HepG2 (cell line): Measurements from ENCODE around the gene CACNA1C. TPM values are rescaled to one million over a fixed set of nuclear protein-coding genes. Genes with fewer than 3 reads are reported as not detected.

Source experiments
- ATAC-seq: fragments of 200-7000 bp; cut with Tn5 transposase; 3 replicates; pipeline ENCODE4 v1.9.1; 2020; ENCODE audit warnings: mild to moderate bottlenecking, moderate library complexity
- BruUV-seq: library from RNA; stranded (reverse); fragments of 400-500 nt; replicated peaks from 2 replicates; lab custom pipeline; 2021; lab: Mats Ljungman, UMichigan
- CTCF ChIA-PET: fragments of 300-600 bp; formaldehyde crosslinking; extraction: SDS; loops from one replicate; lab custom pipeline; 2021; ENCODE audit warnings: low total read pairs, inconsistent platforms, low intra/inter-chr PET ratio; lab: Yijun Ruan, JAX
- POLR2A ChIA-PET: fragments of 350-600 bp; sonication (Branson Sonifier 250); formaldehyde crosslinking; loops from one replicate; lab custom pipeline; 2020; ENCODE audit warnings: antibody characterized with exemption, inconsistent platforms; lab: Yijun Ruan, JAX
- DNase-seq: peaks from one replicate; pipeline ENCODE4 v3.0.0-alpha.2; 2015; ENCODE audit warnings: low spot score
- FAIRE-seq: peaks from 3 replicates; lab custom pipeline; 2011; peaks lifted over from hg19 to GRCh38; lab: Jason Lieb, UNC
- H2AFZ ChIP-seq: one replicate; pipeline ENCODE4 v1.6.1; 2011; ENCODE audit warnings: low read length, inconsistent platforms
- H3K27ac ChIP-seq: fragments of 300-600 bp; 3 replicates; pipeline ENCODE4 v1.8.0; 2011; ENCODE audit warnings: mixed run types, mild to moderate bottlenecking, mixed read lengths, low read length, inconsistent platforms; ENCODE audit not compliant: insufficient read depth; ENCODE audit errors: extremely low read length
- H3K27me3 ChIP-seq, 2 experiments: fragments of 200-600 bp in 1 of 2; 2 replicates in 1 of 2; 3 replicates in 1 of 2; pipeline versions ENCODE4 v1.6.0 to v1.8.0; 2011; ENCODE audit warnings: low read length in 2 of 2, mild to moderate bottlenecking in 2 of 2, moderate library complexity in 2 of 2, inconsistent platforms in 1 of 2; ENCODE audit not compliant: insufficient read depth in 2 of 2, control insufficient read depth in 1 of 2
- H3K36me3 ChIP-seq, 2 experiments: fragments of 200-600 bp in 1 of 2; replicated peaks in 1 of 2; 2 replicates in 1 of 2; 3 replicates in 1 of 2; pipeline versions ENCODE4 v1.5.1 to v1.8.0; 2011; ENCODE audit warnings: low read length in 2 of 2, inconsistent platforms in 1 of 2; ENCODE audit not compliant: insufficient read depth in 2 of 2, control insufficient read depth in 1 of 2
- H3K4me1 ChIP-seq: 2 replicates; pipeline ENCODE4 v1.5.1; 2012; ENCODE audit warnings: low read length, inconsistent platforms; ENCODE audit not compliant: insufficient read depth
- H3K4me2 ChIP-seq: 2 replicates; pipeline ENCODE4 v1.6.0; 2011; ENCODE audit warnings: low read depth, low read length, inconsistent platforms
- H3K4me3 ChIP-seq, 3 experiments: fragments of 200-600 bp in 1 of 3; sonication (generic), shearing (Covaris generic) in 1 of 3; replicated peaks in 1 of 3; 2 replicates each; pipeline ENCODE4 v1.5.1; 2011 to 2016; ENCODE audit warnings: low read length in 3 of 3, inconsistent platforms in 2 of 3, low read depth in 2 of 3, mild to moderate bottlenecking in 2 of 3, control low read depth in 1 of 3, mixed read lengths in 1 of 3; ENCODE audit not compliant: insufficient read depth in 1 of 3
- H3K79me2 ChIP-seq: one replicate; pipeline ENCODE4 v1.6.1; 2011; ENCODE audit warnings: low read length, inconsistent platforms; ENCODE audit not compliant: insufficient read depth
- H3K9ac ChIP-seq: 2 replicates; pipeline ENCODE4 v1.6.0; 2011; ENCODE audit warnings: mild to moderate bottlenecking, low read depth, low read length, inconsistent platforms; ENCODE audit not compliant: insufficient read depth
- H3K9me3 ChIP-seq: 2 replicates; pipeline ENCODE4 v1.5.1; 2012; ENCODE audit warnings: mild to moderate bottlenecking, low read length
- H4K20me1 ChIP-seq: 2 replicates; pipeline ENCODE4 v1.6.0; 2011; ENCODE audit warnings: inconsistent platforms, mild to moderate bottlenecking, low read length, moderate library complexity; ENCODE audit not compliant: insufficient read depth
- CEBPG ChIP-seq: IDR thresholded peaks from 2 replicates; pipeline ENCODE4 v1.6.1; 2016
- HINFP ChIP-seq: sonication (generic); formaldehyde crosslinking; IDR thresholded peaks from 2 replicates; pipeline ENCODE4 v1.4.0; 2020; ENCODE audit warnings: low read depth, mild to moderate bottlenecking, missing genetic modification reagents
- MAFG ChIP-seq: sonication (generic); formaldehyde crosslinking; IDR thresholded peaks from 2 replicates; pipeline ENCODE4 v1.5.1; 2020; ENCODE audit warnings: mild to moderate bottlenecking, missing genetic modification reagents
- NCOA1 ChIP-seq: sonication (generic); formaldehyde crosslinking; IDR thresholded peaks from 2 replicates; pipeline ENCODE4 v1.9.0; 2021; ENCODE audit warnings: missing genetic modification reagents
- NCOA2 ChIP-seq: sonication (generic); formaldehyde crosslinking; IDR thresholded peaks from 2 replicates; pipeline ENCODE4 v1.8.0; 2022; ENCODE audit warnings: inconsistent platforms
- ZBTB38 ChIP-seq: sonication (generic); formaldehyde crosslinking; IDR thresholded peaks from 2 replicates; pipeline ENCODE4 v1.5.1; 2020; ENCODE audit warnings: mild to moderate bottlenecking, missing genetic modification reagents
- ZBTB8A ChIP-seq: sonication (generic); formaldehyde crosslinking; IDR thresholded peaks from 2 replicates; pipeline ENCODE4 v1.4.0; 2020; ENCODE audit warnings: mild to moderate bottlenecking, low read depth, missing genetic modification reagents, borderline replicate concordance
- ZFP36L2 ChIP-seq: sonication (generic); formaldehyde crosslinking; IDR thresholded peaks from 2 replicates; pipeline ENCODE4 v1.4.0; 2020; ENCODE audit warnings: missing genetic modification reagents
- ZNF605 ChIP-seq: sonication (generic); formaldehyde crosslinking; IDR thresholded peaks from 2 replicates; pipeline ENCODE4 v1.8.0; 2022; ENCODE audit warnings: mild to moderate bottlenecking, missing genetic modification reagents
- ZZZ3 ChIP-seq: sonication (generic); formaldehyde crosslinking; IDR thresholded peaks from 2 replicates; pipeline ENCODE4 v1.4.0; 2020; ENCODE audit warnings: missing genetic modification reagents, mild to moderate bottlenecking, borderline replicate concordance
- WGBS: methylation state at CpG from one replicate; pipeline ENCODE4 v1.1.6; 2017; ENCODE audit warnings: low lambda C conversion rate; 5-methylcytosine and 5-hydroxymethylcytosine counted together
- in situ Hi-C: cut with HindIII; loops from 2 replicates; pipeline ENCODE4 v1.10.0; 2017; ENCODE audit warnings: low pct_unique_long_range_greater_than_20kb; ENCODE audit not compliant: extremely low pct_ligation_motif_present
- intact Hi-C: fragments of 100-400 bp; cut with micrococcal nuclease; formaldehyde crosslinking; loops from one replicate; pipeline ENCODE4 v1.10.0; 2022; ENCODE audit not compliant: unreplicated experiment
- polyA plus RNA-seq, 8 experiments: library from polyadenylated mRNA; depleted of rRNA in 3 of 8; stranded (reverse) in 7 of 8; unstranded in 1 of 8; fragments of >200 nt; fragmentation: Illumina TruSeq in 4 of 8; extraction: Trizol in 4 of 8; gene quantifications; 2 replicates each; pipeline versions ENCODE4 v1.2.1 to v1.2.3, GENCODE V29; 2011 to 2016; ENCODE audit warnings: low read depth in 4 of 8, missing spikeins in 1 of 8, mixed read lengths in 1 of 8; ENCODE audit not compliant: insufficient read depth in 1 of 8
- total RNA-seq, 5 experiments: library from RNA; depleted of rRNA; stranded (reverse); fragments of >200 nt; fragmentation: Illumina TruSeq; extraction: Trizol; gene quantifications; 2 replicates each; pipeline ENCODE4 v1.2.3, GENCODE V29; 2016; ENCODE audit warnings: low read depth in 1 of 5
- TF ChIP-seq, protein P1 (sequence below): sonication (generic); formaldehyde crosslinking; IDR thresholded peaks from 2 replicates; pipeline ENCODE4 v1.8.0; 2022; ENCODE audit warnings: missing genetic modification reagents, low read depth, mild to moderate bottlenecking, borderline replicate concordance
- TF ChIP-seq, protein P2 (sequence below): sonication (generic); formaldehyde crosslinking; IDR thresholded peaks from 2 replicates; pipeline ENCODE4 v1.5.1; 2020; ENCODE audit warnings: mild to moderate bottlenecking, missing genetic modification reagents, moderate library complexity
- TF ChIP-seq, protein P3 (sequence below): sonication (generic); formaldehyde crosslinking; IDR thresholded peaks from 2 replicates; pipeline ENCODE4 v1.5.1; 2020; ENCODE audit warnings: missing genetic modification reagents, mild to moderate bottlenecking, borderline replicate concordance
- TF ChIP-seq, protein P4 (sequence below): sonication (generic); formaldehyde crosslinking; IDR thresholded peaks from 2 replicates; pipeline ENCODE4 v1.4.0; 2020; ENCODE audit warnings: missing genetic modification reagents

CACNA1C gene
- total and polyA plus RNA-seq, 2 of the 13 experiments (the other 11 are each of a cell fraction or from before 2014, with no cell fraction given) = not detected

DNA sequence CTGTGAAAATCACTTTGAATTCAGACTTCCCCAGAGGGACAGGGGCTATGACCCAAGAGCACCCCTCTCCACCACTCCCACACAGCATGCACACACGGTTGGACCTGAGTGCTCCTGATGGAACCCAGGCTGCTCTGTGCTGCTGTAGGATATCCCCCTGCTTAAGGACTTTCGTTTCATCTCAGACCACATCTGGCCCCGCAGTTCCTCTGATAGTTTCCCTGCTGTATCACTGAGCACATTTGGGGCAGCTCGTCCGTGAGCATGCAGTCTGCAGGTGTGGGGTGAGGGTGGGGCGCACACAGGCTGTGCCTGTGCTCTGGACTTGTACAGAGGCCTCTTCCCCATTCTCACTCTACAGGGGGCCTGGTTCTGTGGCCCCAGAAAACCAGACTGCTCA lies 396.8 kb downstream of the CACNA1C start (continued):
- TF ChIP-seq HINFP (CRISPR knock-in tag) (no peak), NCOA2 (CRISPR knock-in tag) (no peak), MAFG (CRISPR knock-in tag) (no peak)
- TF ChIP-seq, protein P1, sequence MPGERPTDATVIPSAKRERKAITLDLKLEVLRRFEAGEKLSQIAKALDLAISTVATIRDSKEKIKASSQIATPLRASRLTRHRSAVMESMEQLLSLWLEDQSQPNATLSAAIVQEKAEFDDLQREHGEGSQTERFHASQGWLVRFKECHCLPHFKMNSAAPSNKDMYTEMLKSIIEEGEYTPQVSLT (CRISPR knock-in tag) = no peak
- TF ChIP-seq, protein P2, sequence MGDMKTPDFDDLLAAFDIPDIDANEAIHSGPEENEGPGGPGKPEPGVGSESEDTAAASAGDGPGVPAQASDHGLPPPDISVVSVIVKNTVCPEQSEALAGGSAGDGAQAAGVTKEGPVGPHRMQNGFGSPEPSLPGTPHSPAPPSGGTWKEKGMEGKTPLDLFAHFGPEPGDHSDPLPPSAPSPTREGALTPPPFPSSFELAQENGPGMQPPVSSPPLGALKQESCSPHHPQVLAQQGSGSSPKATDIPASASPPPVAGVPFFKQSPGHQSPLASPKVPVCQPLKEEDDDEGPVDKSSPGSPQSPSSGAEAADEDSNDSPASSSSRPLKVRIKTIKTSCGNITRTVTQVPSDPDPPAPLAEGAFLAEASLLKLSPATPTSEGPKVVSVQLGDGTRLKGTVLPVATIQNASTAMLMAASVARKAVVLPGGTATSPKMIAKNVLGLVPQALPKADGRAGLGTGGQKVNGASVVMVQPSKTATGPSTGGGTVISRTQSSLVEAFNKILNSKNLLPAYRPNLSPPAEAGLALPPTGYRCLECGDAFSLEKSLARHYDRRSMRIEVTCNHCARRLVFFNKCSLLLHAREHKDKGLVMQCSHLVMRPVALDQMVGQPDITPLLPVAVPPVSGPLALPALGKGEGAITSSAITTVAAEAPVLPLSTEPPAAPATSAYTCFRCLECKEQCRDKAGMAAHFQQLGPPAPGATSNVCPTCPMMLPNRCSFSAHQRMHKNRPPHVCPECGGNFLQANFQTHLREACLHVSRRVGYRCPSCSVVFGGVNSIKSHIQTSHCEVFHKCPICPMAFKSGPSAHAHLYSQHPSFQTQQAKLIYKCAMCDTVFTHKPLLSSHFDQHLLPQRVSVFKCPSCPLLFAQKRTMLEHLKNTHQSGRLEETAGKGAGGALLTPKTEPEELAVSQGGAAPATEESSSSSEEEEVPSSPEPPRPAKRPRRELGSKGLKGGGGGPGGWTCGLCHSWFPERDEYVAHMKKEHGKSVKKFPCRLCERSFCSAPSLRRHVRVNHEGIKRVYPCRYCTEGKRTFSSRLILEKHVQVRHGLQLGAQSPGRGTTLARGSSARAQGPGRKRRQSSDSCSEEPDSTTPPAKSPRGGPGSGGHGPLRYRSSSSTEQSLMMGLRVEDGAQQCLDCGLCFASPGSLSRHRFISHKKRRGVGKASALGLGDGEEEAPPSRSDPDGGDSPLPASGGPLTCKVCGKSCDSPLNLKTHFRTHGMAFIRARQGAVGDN (CRISPR knock-in tag) = no peak
- TF ChIP-seq, all 625 proteins: peak for 0

DNA sequence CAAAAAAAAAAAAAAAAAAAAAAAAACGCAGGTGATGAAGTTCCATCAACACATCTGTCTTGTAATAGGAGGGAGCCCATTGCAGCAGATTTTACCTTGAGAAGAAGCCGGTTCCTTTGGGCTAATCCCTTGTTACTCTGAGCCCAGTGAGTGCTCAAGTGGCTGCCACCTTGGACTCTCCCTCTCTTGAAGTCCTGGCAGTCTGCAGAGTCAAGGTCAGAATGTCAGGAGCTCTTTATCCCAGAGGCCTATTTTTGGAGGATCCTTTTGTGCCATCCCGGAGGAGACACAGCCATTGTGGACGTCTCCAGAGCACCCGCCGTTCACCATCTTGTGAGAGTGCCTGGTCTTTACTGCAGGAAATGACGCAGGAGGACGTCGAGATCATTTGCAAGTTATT lies 397.8 kb downstream of the CACNA1C start:
- H3K4me3 ChIP-seq = no peak overlapping the region
- H3K36me3 ChIP-seq = no peaks in the 10 kb centered on the region
- DNase-seq (no peak), FAIRE-seq (no peak), ATAC-seq (no peak)
- H4K20me1 ChIP-seq = no peaks in the 10 kb centered on the region
- intact Hi-C loops = no loop called here
- no peak overlapping the region for H3K9ac ChIP-seq
- no peak overlapping the region for H3K4me2 ChIP-seq
- BruUV-seq = no TSS peak
- in situ Hi-C loops = no loop called here
- H3K27ac ChIP-seq = no peak overlapping the region
- H3K9me3 ChIP-seq = no peaks in the 10 kb centered on the region
- ChIA-PET CTCF (no interaction called here), POLR2A (no interaction called here)
- no peaks in the 10 kb centered on the region for H3K79me2 ChIP-seq
- H3K4me1 ChIP-seq = no peaks in the 10 kb centered on the region
- H3K27me3 ChIP-seq = peaks cover 8 to 41% of the 10 kb centered on the region in 2 experiments; a peak in 4 of 5 replicates
- no peak overlapping the region for H2AFZ ChIP-seq
- WGBS = 33% methylated on average over 9 of the region's 9 CpGs
- TF ChIP-seq NCOA1 (CRISPR knock-in tag) (no peak), ZZZ3 (CRISPR knock-in tag) (no peak), ZFP36L2 (CRISPR knock-in tag) (no peak), ZBTB38 (CRISPR knock-in tag) (no peak), ZNF605 (CRISPR knock-in tag) (no peak), CEBPG (CRISPR knock-in tag) (no peak), ZBTB8A (no peak)
- TF ChIP-seq, protein P3, sequence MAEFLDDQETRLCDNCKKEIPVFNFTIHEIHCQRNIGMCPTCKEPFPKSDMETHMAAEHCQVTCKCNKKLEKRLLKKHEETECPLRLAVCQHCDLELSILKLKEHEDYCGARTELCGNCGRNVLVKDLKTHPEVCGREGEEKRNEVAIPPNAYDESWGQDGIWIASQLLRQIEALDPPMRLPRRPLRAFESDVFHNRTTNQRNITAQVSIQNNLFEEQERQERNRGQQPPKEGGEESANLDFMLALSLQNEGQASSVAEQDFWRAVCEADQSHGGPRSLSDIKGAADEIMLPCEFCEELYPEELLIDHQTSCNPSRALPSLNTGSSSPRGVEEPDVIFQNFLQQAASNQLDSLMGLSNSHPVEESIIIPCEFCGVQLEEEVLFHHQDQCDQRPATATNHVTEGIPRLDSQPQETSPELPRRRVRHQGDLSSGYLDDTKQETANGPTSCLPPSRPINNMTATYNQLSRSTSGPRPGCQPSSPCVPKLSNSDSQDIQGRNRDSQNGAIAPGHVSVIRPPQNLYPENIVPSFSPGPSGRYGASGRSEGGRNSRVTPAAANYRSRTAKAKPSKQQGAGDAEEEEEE (CRISPR knock-in tag) = no peak
- TF ChIP-seq, protein P4, sequence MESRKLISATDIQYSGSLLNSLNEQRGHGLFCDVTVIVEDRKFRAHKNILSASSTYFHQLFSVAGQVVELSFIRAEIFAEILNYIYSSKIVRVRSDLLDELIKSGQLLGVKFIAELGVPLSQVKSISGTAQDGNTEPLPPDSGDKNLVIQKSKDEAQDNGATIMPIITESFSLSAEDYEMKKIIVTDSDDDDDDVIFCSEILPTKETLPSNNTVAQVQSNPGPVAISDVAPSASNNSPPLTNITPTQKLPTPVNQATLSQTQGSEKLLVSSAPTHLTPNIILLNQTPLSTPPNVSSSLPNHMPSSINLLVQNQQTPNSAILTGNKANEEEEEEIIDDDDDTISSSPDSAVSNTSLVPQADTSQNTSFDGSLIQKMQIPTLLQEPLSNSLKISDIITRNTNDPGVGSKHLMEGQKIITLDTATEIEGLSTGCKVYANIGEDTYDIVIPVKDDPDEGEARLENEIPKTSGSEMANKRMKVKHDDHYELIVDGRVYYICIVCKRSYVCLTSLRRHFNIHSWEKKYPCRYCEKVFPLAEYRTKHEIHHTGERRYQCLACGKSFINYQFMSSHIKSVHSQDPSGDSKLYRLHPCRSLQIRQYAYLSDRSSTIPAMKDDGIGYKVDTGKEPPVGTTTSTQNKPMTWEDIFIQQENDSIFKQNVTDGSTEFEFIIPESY = no peak
